H9 (cell line): ENCODE measurements around the gene C6orf120. TPM values are rescaled to one million over a fixed set of nuclear protein-coding genes. Genes with fewer than 3 reads are reported as not detected.

Source experiments
- DNase-seq: peaks from one replicate; pipeline ENCODE4 v3.0.0-alpha.2; 2017
- H2AFZ ChIP-seq: one replicate; pipeline ENCODE4 v1.6.1; 2013; ENCODE audit warnings: mild to moderate bottlenecking, low read length, control low read depth, moderate library complexity
- H2AK5ac ChIP-seq: 2 replicates; pipeline ENCODE4 v1.6.1; 2013; ENCODE audit warnings: low read length, control low read depth, mixed read lengths; ENCODE audit not compliant: insufficient read length
- H2BK120ac ChIP-seq: one replicate; pipeline ENCODE4 v1.6.1; 2013; ENCODE audit warnings: low read depth, mild to moderate bottlenecking, low read length, control low read depth, inconsistent platforms; ENCODE audit not compliant: poor library complexity, severe bottlenecking
- H2BK12ac ChIP-seq: 2 replicates; pipeline ENCODE4 v1.6.1; 2013; ENCODE audit warnings: low read length, control low read depth, mixed read lengths, low read depth; ENCODE audit not compliant: insufficient read length
- H2BK15ac ChIP-seq: 2 replicates; pipeline ENCODE4 v1.6.1; 2013; ENCODE audit warnings: low read depth, low read length, control low read depth
- H2BK20ac ChIP-seq: one replicate; pipeline ENCODE4 v1.6.1; 2013; ENCODE audit warnings: low read depth, mild to moderate bottlenecking, low read length, control low read depth, inconsistent platforms; ENCODE audit not compliant: poor library complexity, severe bottlenecking
- H2BK5ac ChIP-seq: 2 replicates; pipeline ENCODE4 v1.6.1; 2013; ENCODE audit warnings: low read length, control low read depth, mixed read lengths; ENCODE audit not compliant: insufficient read length
- H3K14ac ChIP-seq: 2 replicates; pipeline ENCODE4 v1.6.1; 2013; ENCODE audit warnings: low read length, control low read depth; ENCODE audit not compliant: insufficient read depth
- H3K18ac ChIP-seq: 2 replicates; pipeline ENCODE4 v1.6.1; 2013; ENCODE audit warnings: low read depth, mild to moderate bottlenecking, mixed read lengths, low read length, control low read depth; ENCODE audit not compliant: insufficient read length
- H3K23ac ChIP-seq: 2 replicates; pipeline ENCODE4 v1.6.1; 2013; ENCODE audit warnings: low read length, control low read depth, mixed read lengths, low read depth; ENCODE audit not compliant: insufficient read length
- H3K23me2 ChIP-seq: 2 replicates; pipeline ENCODE4 v1.6.1; 2013; ENCODE audit warnings: low read depth, mild to moderate bottlenecking, mixed read lengths, low read length, control low read depth; ENCODE audit not compliant: insufficient read length, poor library complexity, severe bottlenecking
- H3K27ac ChIP-seq: 2 replicates; pipeline ENCODE4 v1.5.1; 2013; ENCODE audit warnings: low read length, control low read depth, mixed read lengths, low read depth; ENCODE audit not compliant: insufficient read length
- H3K27me3 ChIP-seq: 2 replicates; pipeline ENCODE4 v1.6.1; 2013; ENCODE audit warnings: low read length, control low read depth, inconsistent platforms; ENCODE audit not compliant: insufficient read depth
- H3K4ac ChIP-seq: 2 replicates; pipeline ENCODE4 v1.6.1; 2013; ENCODE audit warnings: low read depth, mild to moderate bottlenecking, control low read depth, inconsistent platforms, low read length, moderate library complexity
- H3K4me1 ChIP-seq: 2 replicates; pipeline ENCODE4 v1.6.1; 2013; ENCODE audit warnings: low read length, control low read depth, inconsistent platforms; ENCODE audit not compliant: insufficient read depth
- H3K4me2 ChIP-seq: 2 replicates; pipeline ENCODE4 v1.6.1; 2013; ENCODE audit warnings: low read length, control low read depth, mixed read lengths; ENCODE audit not compliant: insufficient read length, insufficient read depth
- H3K56ac ChIP-seq: 2 replicates; pipeline ENCODE4 v1.6.1; 2013; ENCODE audit warnings: low read depth, mild to moderate bottlenecking, mixed read lengths, low read length, control low read depth; ENCODE audit not compliant: insufficient read length
- H3K79me1 ChIP-seq: 2 replicates; pipeline ENCODE4 v1.6.1; 2013; ENCODE audit warnings: low read depth, mild to moderate bottlenecking, moderate library complexity, low read length, control low read depth, inconsistent platforms; ENCODE audit not compliant: insufficient read depth, poor library complexity, severe bottlenecking
- H3K79me2 ChIP-seq: 2 replicates; pipeline ENCODE4 v1.6.1; 2013; ENCODE audit warnings: low read length, control low read depth, inconsistent platforms; ENCODE audit not compliant: insufficient read depth
- H3K9ac ChIP-seq: 2 replicates; pipeline ENCODE4 v1.6.1; 2013; ENCODE audit warnings: low read length, control low read depth, mixed read lengths; ENCODE audit not compliant: insufficient read length; ENCODE audit errors: extremely low read depth
- H3K9me3 ChIP-seq: one replicate; pipeline ENCODE4 v1.6.1; 2013; ENCODE audit warnings: low read depth, low read length, inconsistent platforms; ENCODE audit not compliant: control insufficient read depth
- H3T11ph ChIP-seq: one replicate; pipeline ENCODE4 v1.6.1; 2013; ENCODE audit warnings: mild to moderate bottlenecking, low read length, control low read depth, inconsistent platforms
- H4K20me1 ChIP-seq: one replicate; pipeline ENCODE4 v1.6.1; 2013; ENCODE audit not compliant: control insufficient read depth, insufficient read length, insufficient read depth
- H4K5ac ChIP-seq: 2 replicates; pipeline ENCODE4 v1.6.1; 2013; ENCODE audit warnings: low read depth, mild to moderate bottlenecking, mixed read lengths, low read length, control low read depth; ENCODE audit not compliant: insufficient read length
- H4K8ac ChIP-seq: replicated peaks from 2 replicates; pipeline ENCODE4 v1.6.1; 2013; ENCODE audit warnings: low read length, control low read depth, mixed read lengths, low read depth; ENCODE audit not compliant: insufficient read length
- H4K91ac ChIP-seq: 2 replicates; pipeline ENCODE4 v1.6.1; 2013; ENCODE audit warnings: low read depth, mild to moderate bottlenecking, moderate library complexity, mixed read lengths, low read length, control low read depth; ENCODE audit not compliant: insufficient read length
- H3K27ac Mint-ChIP-seq, 3 experiments: 2 replicates in 2 of 3; 3 replicates in 1 of 3; pipeline ENCODE4 v1.8.0; 2020 to 2021; ENCODE audit warnings: mixed read lengths in 3 of 3, mild to moderate bottlenecking in 1 of 3, moderate library complexity in 1 of 3
- H3K27me3 Mint-ChIP-seq: 2 replicates; pipeline ENCODE4 v1.8.0; 2021; ENCODE audit warnings: low read depth, mild to moderate bottlenecking, moderate library complexity, mixed read lengths
- H3K36me3 Mint-ChIP-seq, 3 experiments: 2 replicates in 2 of 3; 3 replicates in 1 of 3; pipeline ENCODE4 v1.8.0; 2020 to 2021; ENCODE audit warnings: low read depth in 3 of 3, mixed read lengths in 3 of 3; ENCODE audit not compliant: insufficient read depth in 1 of 3
- H3K4me1 Mint-ChIP-seq, 2 experiments: 2 replicates each; pipeline ENCODE4 v1.8.0; 2020; ENCODE audit warnings: mixed read lengths in 2 of 2
- H3K4me3 Mint-ChIP-seq, 2 experiments: 2 replicates in 1 of 2; 3 replicates in 1 of 2; pipeline ENCODE4 v1.8.0; 2020 to 2021; ENCODE audit warnings: mild to moderate bottlenecking in 2 of 2, mixed read lengths in 2 of 2, moderate library complexity in 1 of 2
- H3K9me3 Mint-ChIP-seq, 2 experiments: 2 replicates in 1 of 2; 3 replicates in 1 of 2; pipeline ENCODE4 v1.8.0; 2020; ENCODE audit warnings: mild to moderate bottlenecking in 2 of 2, mixed read lengths in 2 of 2, moderate library complexity in 1 of 2
- CTCF ChIP-seq: fragments of 200-600 bp; sonication (generic); conservative IDR thresholded peaks from 3 replicates; pipeline ENCODE4 v1.8.0; 2021; ENCODE audit warnings: antibody characterized with exemption, mild to moderate bottlenecking
- WGBS: extraction: QIAGEN DNeasy Blood & Tissue Kit; methylation state at CpG from one replicate; pipeline ENCODE4 v1.1.7; 2013; ENCODE audit warnings: missing lambda C conversion rate, low lambda C conversion rate, mixed read lengths; ENCODE audit not compliant: insufficient read length; ENCODE audit errors: extremely low coverage; 5-methylcytosine and 5-hydroxymethylcytosine counted together
- total RNA-seq: library from RNA; stranded (reverse); gene quantifications from 2 replicates; pipeline ENCODE4 v1.2.1, GENCODE V29; 2021

C6orf120 gene
- total RNA-seq, 1 experiment from 2014 or later: 23.2 TPM

GRCh38 chr6:169656546-169657283 lies 45.2 kb upstream of the C6orf120 start:
- H2BK120ac ChIP-seq: no peak overlapping the region
- H4K20me1 ChIP-seq: no peaks in the 10 kb centered on the region
- H3K14ac ChIP-seq: no peak overlapping the region; the same call in 1 of the 2 replicates
- H3K9ac ChIP-seq: no peak overlapping the region
- no peak overlapping the region for H3K4me2 ChIP-seq
- no peak overlapping the region; a peak in 1 of 5 replicates for H3K4me3 Mint-ChIP-seq
- H2AFZ ChIP-seq: no peak overlapping the region
- peaks cover 9% of the 10 kb centered on the region for H3K9me3 ChIP-seq
- no peak overlapping the region; a peak in 1 of 7 replicates for H3K27ac Mint-ChIP-seq
- H3K27me3 ChIP-seq: no peaks in the 10 kb centered on the region
- no peaks in the 10 kb centered on the region for H3K4me1 ChIP-seq
- no CpG with 5 or more reads among the region's 23 CpGs for WGBS
- no peak overlapping the region for H3K4ac ChIP-seq
- no peaks in the 10 kb centered on the region for H3K79me2 ChIP-seq
- no peak overlapping the region for H4K91ac ChIP-seq
- H2BK15ac ChIP-seq: no peak overlapping the region
- H3K9me3 Mint-ChIP-seq: peaks cover 7 to 9% of the 10 kb centered on the region in 2 experiments; a peak in 2 of 5 replicates
- H2BK5ac ChIP-seq: no peak overlapping the region
- no peak overlapping the region for H3K18ac ChIP-seq
- no peak overlapping the region for H2BK12ac ChIP-seq
- peaks cover 58 to 81% (median 65%) of the 10 kb centered on the region in 3 experiments for H3K36me3 Mint-ChIP-seq
- H3K4me1 Mint-ChIP-seq: peaks cover 6 to 7% of the 10 kb centered on the region in 2 experiments
- H2AK5ac ChIP-seq: no peak overlapping the region
- H4K8ac ChIP-seq: no peak overlapping the region
- H3K23ac ChIP-seq: no peak overlapping the region
- TF ChIP-seq CTCF: no peak
- no peaks in the 10 kb centered on the region for H3K27me3 Mint-ChIP-seq
- H3K27ac ChIP-seq: no peak overlapping the region
- H3K79me1 ChIP-seq: no peaks in the 10 kb centered on the region
- H2BK20ac ChIP-seq: no peak overlapping the region
- H3T11ph ChIP-seq: no peak overlapping the region
- no peaks in the 10 kb centered on the region for H3K23me2 ChIP-seq
- H3K56ac ChIP-seq: no peak overlapping the region
- H4K5ac ChIP-seq: no peak overlapping the region
- no peak for DNase-seq
